ENCODE results near the gene BMP2K. TPM values are rescaled to one million over a fixed set of nuclear protein-coding genes. Genes with fewer than 3 reads are reported as not detected.

BMP2K gene
- total and polyA plus RNA-seq, 2 experiments from 2014 or later = 27.3 to 96.5 TPM

DNA sequence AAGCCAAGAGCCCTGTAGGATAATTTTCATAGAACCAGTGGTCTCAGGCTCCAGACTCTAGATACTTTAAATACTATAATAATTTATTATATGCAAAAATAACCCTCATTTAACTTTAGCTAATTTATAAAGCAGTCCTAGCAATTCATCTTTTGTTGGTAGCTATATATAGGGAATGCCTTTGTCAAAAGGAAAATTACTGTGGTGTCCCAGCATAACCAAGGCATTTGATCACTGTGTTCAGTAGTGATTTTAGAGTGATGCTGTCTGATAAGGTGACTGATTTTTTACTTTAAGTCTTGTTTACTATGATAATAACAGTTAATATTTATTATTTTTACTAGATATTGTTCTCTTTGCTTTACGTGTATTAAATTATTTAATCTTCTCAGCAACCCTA is 101.9 kb downstream of the BMP2K start:
- Histone ChIP-seq H3K36me3 (replicated peaks; ENCODE audit: insufficient read depth, low read depth) (no peaks in the 10 kb centered on the region), H3K9me3 (ENCODE audit: low read depth) (no peaks in the 10 kb centered on the region)
- no peak for TF ChIP-seq EZH2 (IDR thresholded peaks at IDR 0.05; ENCODE audit: borderline replicate concordance)
- TF ChIP-seq, protein P1, sequence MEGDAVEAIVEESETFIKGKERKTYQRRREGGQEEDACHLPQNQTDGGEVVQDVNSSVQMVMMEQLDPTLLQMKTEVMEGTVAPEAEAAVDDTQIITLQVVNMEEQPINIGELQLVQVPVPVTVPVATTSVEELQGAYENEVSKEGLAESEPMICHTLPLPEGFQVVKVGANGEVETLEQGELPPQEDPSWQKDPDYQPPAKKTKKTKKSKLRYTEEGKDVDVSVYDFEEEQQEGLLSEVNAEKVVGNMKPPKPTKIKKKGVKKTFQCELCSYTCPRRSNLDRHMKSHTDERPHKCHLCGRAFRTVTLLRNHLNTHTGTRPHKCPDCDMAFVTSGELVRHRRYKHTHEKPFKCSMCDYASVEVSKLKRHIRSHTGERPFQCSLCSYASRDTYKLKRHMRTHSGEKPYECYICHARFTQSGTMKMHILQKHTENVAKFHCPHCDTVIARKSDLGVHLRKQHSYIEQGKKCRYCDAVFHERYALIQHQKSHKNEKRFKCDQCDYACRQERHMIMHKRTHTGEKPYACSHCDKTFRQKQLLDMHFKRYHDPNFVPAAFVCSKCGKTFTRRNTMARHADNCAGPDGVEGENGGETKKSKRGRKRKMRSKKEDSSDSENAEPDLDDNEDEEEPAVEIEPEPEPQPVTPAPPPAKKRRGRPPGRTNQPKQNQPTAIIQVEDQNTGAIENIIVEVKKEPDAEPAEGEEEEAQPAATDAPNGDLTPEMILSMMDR (IDR thresholded peaks at IDR 0.05; ENCODE audit: poor library complexity) = no peak
- no peak for TF ChIP-seq EZH2phosphoT487 (IDR thresholded peaks at IDR 0.05; ENCODE audit: low read depth, severe bottlenecking, unreplicated experiment)

GRCh38 chr4:78880874-78881492 is 104.8 kb downstream of the BMP2K start:
- H3K27me3 ChIP-seq = no peaks in the 10 kb centered on the region
- H3K4me1 ChIP-seq (ENCODE audit: insufficient read depth) = no peaks in the 10 kb centered on the region
- H4K20me1 ChIP-seq (ENCODE audit: insufficient read depth, poor library complexity, severe bottlenecking) = no peaks in the 10 kb centered on the region
- no peaks in the 10 kb centered on the region for H3K9me3 ChIP-seq (ENCODE audit: low read depth)
- no peaks in the 10 kb centered on the region for H3K36me3 ChIP-seq (replicated peaks; ENCODE audit: insufficient read depth, low read depth)
- no peak overlapping the region for H3K4me2 ChIP-seq
- no peak overlapping the region for H3K27ac ChIP-seq
- H2AFZ ChIP-seq = no peak overlapping the region
- no peaks in the 10 kb centered on the region for H3K79me2 ChIP-seq
- TF ChIP-seq, protein P1 (IDR thresholded peaks at IDR 0.05; ENCODE audit: poor library complexity) = no peak
- TF ChIP-seq EZH2 (IDR thresholded peaks at IDR 0.05; ENCODE audit: borderline replicate concordance) (no peak), EZH2phosphoT487 (IDR thresholded peaks at IDR 0.05; ENCODE audit: low read depth, severe bottlenecking, unreplicated experiment) (no peak)
- no peak for DNase-seq (ENCODE audit: low spot score)
- no peak overlapping the region for H3K4me3 ChIP-seq
- no peaks in the 10 kb centered on the region for H3K9me2 ChIP-seq (replicated peaks; ENCODE audit: insufficient read depth)

More for the DNA sequence above, 101.9 kb downstream of the BMP2K start:
- DNase-seq (ENCODE audit: low spot score) = no peak
- Histone ChIP-seq H3K4me3 (no peak overlapping the region), H2AFZ (no peak overlapping the region), H3K27me3 (no peaks in the 10 kb centered on the region), H3K27ac (no peak overlapping the region), H3K9me2 (replicated peaks; ENCODE audit: insufficient read depth) (no peaks in the 10 kb centered on the region), H3K4me2 (no peak overlapping the region), H3K79me2 (no peaks in the 10 kb centered on the region), H3K4me1 (ENCODE audit: insufficient read depth) (no peaks in the 10 kb centered on the region), H4K20me1 (ENCODE audit: insufficient read depth, poor library complexity, severe bottlenecking) (no peaks in the 10 kb centered on the region)
- 94% methylated on average over 1 of the region's 1 CpG for WGBS (ENCODE audit: low lambda C conversion rate, missing lambda C conversion rate)

DNA sequence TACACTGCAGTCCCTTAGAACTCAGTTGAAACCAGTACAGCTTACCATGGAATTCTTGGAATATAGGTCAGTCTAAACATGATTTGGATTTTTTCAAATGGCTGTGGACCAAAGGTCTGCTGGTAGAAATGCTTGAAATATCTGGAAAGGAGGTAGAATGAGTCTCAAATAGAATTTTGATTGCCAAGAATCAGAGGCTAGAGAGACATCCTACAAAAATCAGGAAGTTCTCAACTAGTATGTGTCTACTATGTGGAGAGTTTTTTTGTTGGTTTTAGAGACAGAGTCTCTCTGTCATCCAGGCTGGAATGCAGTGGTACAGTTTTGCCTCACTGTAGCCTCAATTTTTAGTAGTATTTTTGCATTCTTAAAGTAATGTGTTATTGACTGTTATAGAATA is 109.4 kb downstream of the BMP2K start:
- no peaks in the 10 kb centered on the region for H3K4me1 ChIP-seq (ENCODE audit: insufficient read depth)
- no peak overlapping the region for H3K4me2 ChIP-seq
- H3K27ac ChIP-seq = no peak overlapping the region
- no peak overlapping the region for H2AFZ ChIP-seq
- no peaks in the 10 kb centered on the region for H3K79me2 ChIP-seq
- TF ChIP-seq, protein P1 (IDR thresholded peaks at IDR 0.05; ENCODE audit: poor library complexity) = no peak
- TF ChIP-seq EZH2 (IDR thresholded peaks at IDR 0.05; ENCODE audit: borderline replicate concordance) (no peak), EZH2phosphoT487 (IDR thresholded peaks at IDR 0.05; ENCODE audit: low read depth, severe bottlenecking, unreplicated experiment) (no peak)
- H3K4me3 ChIP-seq = no peak overlapping the region
- no peaks in the 10 kb centered on the region for H3K36me3 ChIP-seq (replicated peaks; ENCODE audit: insufficient read depth, low read depth)
- no peaks in the 10 kb centered on the region for H4K20me1 ChIP-seq (ENCODE audit: insufficient read depth, poor library complexity, severe bottlenecking)
- no peaks in the 10 kb centered on the region for H3K27me3 ChIP-seq
- no peak for DNase-seq (ENCODE audit: low spot score)
- no peaks in the 10 kb centered on the region for H3K9me2 ChIP-seq (replicated peaks; ENCODE audit: insufficient read depth)
- no peaks in the 10 kb centered on the region for H3K9me3 ChIP-seq (ENCODE audit: low read depth)

DNA sequence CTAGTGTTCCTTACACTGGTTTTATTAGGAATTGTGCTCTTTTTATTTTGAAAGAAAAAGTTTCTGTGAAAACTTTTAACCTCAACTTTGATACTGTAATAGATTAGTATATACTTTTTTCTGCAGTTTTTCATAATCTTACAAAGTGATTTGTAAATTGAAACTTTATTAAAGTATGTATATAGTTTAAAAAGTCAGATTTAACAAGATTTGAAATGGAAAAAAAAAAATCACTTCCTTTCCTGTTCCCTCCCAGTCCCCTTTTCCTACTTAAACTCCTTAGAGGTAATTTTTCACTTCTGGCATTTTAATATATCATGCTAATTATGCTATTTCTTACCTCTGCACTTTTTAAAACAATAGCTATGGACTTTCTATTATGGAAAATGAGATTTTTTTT is 113.8 kb downstream of the BMP2K start:
- Histone ChIP-seq H3K4me1 (ENCODE audit: insufficient read depth) (no peaks in the 10 kb centered on the region), H3K4me3 (no peak overlapping the region), H3K36me3 (replicated peaks; ENCODE audit: insufficient read depth, low read depth) (no peaks in the 10 kb centered on the region), H3K27me3 (no peaks in the 10 kb centered on the region), H3K27ac (no peak overlapping the region), H3K9me2 (replicated peaks; ENCODE audit: insufficient read depth) (no peaks in the 10 kb centered on the region), H2AFZ (no peak overlapping the region), H3K79me2 (no peaks in the 10 kb centered on the region), H3K4me2 (no peak overlapping the region), H3K9me3 (ENCODE audit: low read depth) (no peaks in the 10 kb centered on the region), H4K20me1 (ENCODE audit: insufficient read depth, poor library complexity, severe bottlenecking) (no peaks in the 10 kb centered on the region)
- no peak for TF ChIP-seq EZH2 (IDR thresholded peaks at IDR 0.05; ENCODE audit: borderline replicate concordance)
- TF ChIP-seq, protein P1 (IDR thresholded peaks at IDR 0.05; ENCODE audit: poor library complexity) = no peak
- no peak for TF ChIP-seq EZH2phosphoT487 (IDR thresholded peaks at IDR 0.05; ENCODE audit: low read depth, severe bottlenecking, unreplicated experiment)
- DNase-seq (ENCODE audit: low spot score) = no peak
